Cardiac septum (tissue), 1 donor: Measurements from ENCODE around the gene GPR3. TPM values are rescaled to one million over a fixed set of nuclear protein-coding genes. Genes with fewer than 3 reads are reported as not detected.
A peak's percentile ranks its signal among the peaks of the same experiment; 100 is the strongest.
"Not testable (repeated sequence)": the region's sequence is repeated elsewhere in the genome, so short reads cannot be mapped to it uniquely, and the experiment has no call there.

Experiments
- DNase-seq: peaks from one replicate; pipeline ENCODE4 v3.0.0-alpha.2; 2020; ENCODE audit warnings: low spot score
- intact Hi-C: fragments of 100-400 bp; cut with DNase I; formaldehyde crosslinking; loops from one replicate; pipeline ENCODE4 v1.14.0; 2022
- total RNA-seq: library from RNA; stranded (reverse); fragmentation: NEBNext Ultra II Directional; extraction: Animal tissue kit (Norgen Biotek cat#: 25700); gene quantifications from one replicate; pipeline ENCODE4 v1.2.1, GENCODE V29; 2021
- donor health status: DM: no; HTN: no; CAD: no.

Gene GPR3
- total RNA-seq, 1 donor from 2014 or later = 2.3 TPM

DNA sequence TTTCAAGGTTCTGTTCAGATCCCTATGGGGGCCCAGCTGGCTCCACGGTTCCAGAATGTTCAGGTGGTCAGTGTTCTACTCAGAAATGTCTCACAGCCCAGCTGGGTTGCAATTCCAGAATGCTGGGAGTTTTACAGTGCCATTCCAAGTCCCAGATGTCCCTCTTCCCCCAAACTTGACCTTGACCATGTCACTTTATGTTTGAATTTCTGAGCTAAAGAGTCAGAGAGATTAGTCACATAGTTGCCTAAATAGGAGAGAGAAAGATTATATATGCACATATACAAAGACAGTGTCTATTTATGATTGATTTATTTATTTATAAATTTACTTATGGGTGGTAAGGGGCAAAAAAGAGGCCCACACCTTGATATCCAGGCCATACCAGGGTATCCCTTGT lies 2.5 kb downstream of the GPR3 start:
- DNase-seq = no peak
- intact Hi-C loops = loop anchor here (2.0 to 5.0 kb wide), 4 partner anchors 38 to 293 kb away; no protein-coding TSS in a partner anchor

DNA sequence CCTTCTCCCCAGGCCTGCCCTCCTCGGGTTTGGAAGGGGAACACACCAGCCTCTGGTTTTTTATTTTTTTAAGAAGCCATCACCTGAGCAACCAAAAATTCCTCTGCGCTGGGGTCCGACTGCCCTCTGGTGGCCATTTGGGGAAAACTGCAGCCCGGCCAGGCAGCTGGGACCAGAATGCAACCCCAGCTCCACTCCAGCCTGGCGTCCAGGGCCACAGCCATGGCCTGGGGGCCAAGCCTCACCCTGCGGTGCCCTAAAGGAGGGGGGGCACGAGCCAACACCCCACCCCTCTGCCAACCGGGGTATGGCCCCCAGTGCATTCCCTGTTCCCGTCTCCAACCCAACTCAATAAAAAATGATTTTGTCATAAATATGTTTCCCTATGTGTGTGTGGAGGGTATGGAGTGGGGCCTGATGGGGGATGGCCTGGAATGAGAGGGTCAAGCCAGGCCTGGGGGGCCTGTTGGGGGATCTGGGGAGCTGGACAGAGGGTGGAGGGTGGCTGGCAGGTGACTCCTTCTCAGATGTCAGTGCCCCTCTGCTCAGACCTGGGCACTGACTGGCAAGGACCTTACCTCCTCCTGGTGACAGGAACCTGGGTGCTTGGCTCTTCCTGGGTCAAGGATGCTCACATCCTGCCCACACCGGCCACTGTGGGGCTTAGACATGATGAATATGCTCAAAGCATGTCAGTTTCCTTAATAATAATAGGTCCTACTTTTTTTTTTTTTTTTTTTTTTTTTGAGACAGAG lies 3.2 kb downstream of the GPR3 start:
- DNase-seq = peak; percentile 91
- intact Hi-C loops = loop anchor here (2.0 to 5.0 kb wide), 2 partner anchors 95 to 293 kb away; no protein-coding TSS in a partner anchor

DNA sequence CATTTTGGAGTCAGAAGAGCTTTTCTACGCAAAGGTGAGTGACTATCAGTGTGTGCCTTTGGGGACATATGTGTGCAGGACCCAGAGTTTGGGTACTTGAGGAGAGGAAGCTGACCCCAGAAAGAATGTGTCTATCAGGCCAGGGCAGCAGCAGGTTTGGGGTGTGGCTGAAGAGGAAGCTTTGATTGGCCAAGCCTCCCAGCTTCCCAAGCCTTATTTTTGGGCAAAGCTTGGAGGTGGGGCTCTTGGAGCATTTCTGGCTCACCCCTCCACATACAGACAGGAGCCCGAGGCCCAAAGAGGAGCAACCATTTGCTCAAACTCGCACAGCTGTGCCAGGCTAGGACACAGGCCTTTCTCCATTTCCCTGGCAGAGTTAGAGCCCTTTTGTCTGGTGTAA lies 4.7 kb downstream of the GPR3 start:
- intact Hi-C loops = loop anchor here (5.0 kb wide), 1 partner anchor 295 kb away; no protein-coding TSS in a partner anchor
- no peak for DNase-seq

DNA sequence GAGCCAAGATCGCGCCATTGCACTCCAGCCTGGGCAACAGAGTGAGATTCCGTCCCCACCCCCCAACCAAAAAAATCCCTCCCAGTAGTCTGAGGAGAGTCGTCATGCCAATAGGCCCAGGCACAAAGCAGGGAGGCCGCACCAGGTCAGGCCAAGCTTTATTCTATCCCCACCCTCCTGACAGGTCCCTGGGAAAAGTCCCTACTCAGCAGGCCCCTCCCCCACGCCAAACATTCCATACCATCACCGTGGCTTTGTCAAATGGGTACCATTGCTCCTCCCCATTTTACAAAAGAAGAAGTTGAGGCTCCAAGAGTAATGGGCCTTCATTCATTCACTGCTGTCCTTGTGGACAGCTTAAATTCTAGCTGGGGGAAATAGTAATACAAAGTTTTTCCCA lies 5.3 kb downstream of the GPR3 start:
- intact Hi-C loops = loop anchor here (5.0 kb wide), 1 partner anchor 295 kb away; no protein-coding TSS in a partner anchor
- DNase-seq = no peak

DNA sequence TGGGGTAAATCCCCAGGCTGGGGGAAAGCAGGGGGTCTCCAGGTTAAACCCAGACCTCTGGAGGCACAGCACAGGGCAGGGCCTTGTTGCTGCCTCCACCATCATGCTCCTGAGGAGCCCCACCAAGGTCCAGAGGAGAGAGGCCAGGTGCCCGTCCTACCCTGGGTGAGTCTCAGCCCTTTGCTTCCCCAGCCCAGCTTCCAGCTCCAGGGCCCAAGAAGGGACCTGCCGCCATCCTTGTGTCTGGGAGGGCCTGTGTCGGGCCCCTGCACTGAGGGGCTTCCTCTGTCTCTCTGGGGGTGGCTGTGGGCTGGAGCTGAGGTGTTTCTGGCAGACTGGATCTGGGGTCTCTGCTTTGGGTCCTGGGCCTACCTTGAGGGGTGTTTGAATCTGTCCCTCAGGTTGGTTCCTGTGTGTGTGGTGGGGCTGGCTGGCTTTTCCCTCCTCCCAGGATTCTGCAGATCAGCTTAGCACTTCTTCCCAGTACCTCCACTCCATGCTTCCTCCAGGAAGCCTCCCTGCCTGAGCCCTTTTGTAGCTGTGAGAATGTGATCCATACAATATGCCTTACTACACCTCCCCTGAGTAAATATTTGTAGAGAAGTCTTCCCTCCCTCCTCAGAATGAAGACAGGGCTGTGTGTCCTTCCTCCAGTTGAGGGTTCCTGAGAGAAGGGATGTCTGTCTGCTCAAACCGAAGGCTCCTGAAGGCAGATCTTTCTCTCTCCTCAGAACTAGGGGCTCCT lies 6.2 kb downstream of the GPR3 start:
- DNase-seq = no peak
- intact Hi-C loops = loop anchor here (5.0 kb wide), 1 partner anchor 296 kb away; no protein-coding TSS in a partner anchor

DNA sequence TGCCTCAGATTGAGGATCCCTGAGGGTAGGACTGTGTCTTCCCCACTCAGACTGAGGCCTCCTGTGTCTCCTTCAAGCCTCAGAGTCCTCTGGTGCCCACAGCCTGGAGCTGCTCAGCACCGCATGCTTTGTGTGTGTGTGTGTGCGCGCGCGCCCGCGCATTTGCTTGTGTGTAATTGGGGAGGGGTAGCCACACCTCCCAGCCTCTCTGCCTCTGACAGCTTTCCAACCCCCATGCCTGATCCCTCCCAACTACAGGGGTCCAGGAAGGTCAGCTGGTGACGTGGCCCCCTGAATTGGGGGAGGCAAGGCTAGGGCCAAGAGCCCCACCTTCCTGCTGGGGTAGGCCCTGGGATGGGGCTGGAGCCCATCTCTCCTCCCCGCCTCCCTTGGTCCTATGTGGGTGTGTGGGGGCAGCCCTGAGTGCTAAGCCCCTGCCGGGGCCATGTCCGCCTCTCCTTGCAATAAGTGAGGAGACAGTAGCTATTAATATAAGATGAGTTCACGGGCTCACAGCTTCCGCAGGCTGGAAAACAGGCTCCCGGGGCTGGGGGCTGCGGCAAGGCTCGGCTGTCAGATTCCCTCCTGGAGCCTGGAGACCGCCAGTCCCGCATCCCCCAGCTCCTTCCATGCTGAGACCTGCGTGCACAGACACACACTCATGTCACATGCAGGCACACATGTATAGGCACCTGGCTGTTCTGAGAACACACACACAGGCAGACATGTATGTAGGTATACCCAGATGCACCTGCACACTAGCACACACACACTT lies 7.0 kb downstream of the GPR3 start:
- no peak for DNase-seq
- intact Hi-C loops = loop anchor here (5.0 kb wide), 1 partner anchor 297 kb away; no protein-coding TSS in a partner anchor

DNA sequence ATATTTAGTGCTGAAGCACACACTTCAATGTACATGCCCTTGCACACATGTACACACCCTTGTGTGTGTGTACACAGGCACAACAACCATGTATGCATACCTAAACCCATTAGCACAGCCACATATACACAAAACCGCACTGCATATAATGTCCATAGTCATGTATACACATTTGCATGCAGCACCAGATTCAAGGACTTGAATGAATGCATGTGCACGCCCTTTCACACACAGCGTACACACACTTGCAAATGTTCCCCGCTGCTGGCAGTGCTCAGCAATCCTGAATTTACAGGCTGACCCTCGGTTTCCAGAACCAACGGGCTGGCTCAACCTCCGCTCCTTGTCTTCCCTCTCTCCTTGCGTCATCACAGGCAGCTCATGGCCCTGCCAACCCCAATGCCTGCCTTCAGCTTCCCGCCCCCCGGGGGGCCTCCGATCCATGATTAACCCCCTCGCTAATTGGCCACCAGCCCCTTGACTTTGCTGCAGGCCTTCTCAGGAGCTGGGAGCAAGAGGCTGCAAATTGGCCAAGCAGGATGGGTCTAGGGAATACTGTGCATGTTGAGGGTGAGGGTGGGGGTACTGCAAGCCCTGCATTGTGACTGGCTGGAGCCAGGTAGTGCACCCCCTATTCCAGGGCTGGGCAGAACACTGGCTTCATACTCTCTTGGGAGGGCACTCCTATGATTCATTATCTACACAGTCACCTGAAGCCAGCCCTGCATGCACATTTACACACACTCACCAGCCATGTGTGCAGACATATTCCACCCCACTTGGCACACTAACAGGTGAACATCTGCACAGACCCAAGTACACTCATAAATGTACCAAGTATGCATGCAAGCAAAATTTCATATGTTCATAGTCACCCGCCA lies 7.9 kb downstream of the GPR3 start:
- no peak for DNase-seq
- intact Hi-C loops = no loop called here

DNA sequence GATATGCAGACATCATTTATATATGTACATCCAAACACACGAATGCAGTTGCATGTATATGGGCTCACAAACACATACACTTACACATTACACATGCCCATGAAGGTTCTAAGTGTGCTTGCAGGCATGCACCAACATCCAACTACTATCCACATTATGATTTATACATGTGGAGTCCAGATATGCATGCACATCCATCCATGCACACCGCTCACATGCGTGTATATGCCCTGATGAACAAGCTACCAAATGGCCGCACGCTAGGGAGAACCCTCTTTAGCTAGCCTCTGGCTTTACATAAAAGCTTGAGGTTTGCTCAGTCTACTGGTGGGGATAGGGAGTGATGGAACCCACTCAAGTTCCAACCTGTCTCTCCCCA lies 8.5 kb downstream of the GPR3 start:
- intact Hi-C loops = no loop called here

DNA sequence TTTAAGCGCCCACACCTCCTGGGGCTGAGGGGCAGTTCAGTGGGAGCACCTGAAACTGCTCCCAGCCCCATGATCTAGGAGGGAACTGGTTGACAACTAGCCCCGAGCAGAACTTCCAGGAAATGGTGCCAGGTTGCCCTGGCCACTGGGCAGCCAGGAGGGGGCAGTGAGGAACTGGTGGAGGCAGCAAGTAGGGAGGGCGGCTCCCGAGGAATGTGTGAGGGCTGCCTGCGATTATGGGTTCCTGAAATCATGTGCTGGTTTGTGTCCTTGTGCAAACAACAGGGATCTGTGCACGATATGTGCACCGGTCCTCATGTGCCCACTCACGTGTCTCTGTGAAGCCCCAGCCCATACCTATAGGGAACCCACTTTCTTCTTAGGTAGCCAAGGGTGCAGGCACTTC lies 9.9 kb downstream of the GPR3 start:
- intact Hi-C loops = no loop called here
- peak; percentile 87 for DNase-seq

More for the DNA sequence above, 8.5 kb downstream of the GPR3 start:
- no peak for DNase-seq

DNA sequence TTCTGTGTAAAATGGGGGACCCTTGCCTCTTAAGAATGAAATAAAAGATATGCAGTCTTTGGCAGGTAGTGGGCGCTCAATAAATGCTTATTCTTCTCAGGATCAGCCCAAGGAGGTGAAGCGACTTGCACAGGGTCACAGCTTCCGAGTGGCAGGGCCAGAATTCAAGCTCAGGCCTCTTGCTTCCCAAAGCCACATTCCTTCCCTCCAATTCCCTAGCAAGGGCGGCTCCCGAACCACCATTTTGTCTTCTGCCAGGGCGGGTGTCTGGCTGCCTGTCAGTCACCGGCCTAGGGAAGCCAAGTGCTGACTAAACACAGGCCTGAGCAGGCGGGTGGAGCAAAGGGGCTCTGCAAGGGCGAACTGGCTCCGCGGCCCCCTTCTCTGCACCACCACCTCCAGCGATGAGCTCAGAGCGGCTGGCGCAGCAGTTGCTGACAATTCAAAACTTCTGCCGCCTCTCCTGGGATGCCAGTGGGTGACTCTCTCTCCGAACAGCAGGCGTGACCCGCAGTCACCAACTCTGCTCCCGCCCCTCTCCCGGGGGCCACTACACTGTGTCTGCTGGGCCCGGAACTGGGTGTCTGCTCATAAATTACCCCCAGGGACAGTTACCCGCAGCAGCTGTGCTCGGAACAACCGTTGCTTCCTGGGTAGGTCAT lies 10.8 kb downstream of the GPR3 start:
- intact Hi-C loops = no loop called here
- peak; percentile 83 for DNase-seq

DNA sequence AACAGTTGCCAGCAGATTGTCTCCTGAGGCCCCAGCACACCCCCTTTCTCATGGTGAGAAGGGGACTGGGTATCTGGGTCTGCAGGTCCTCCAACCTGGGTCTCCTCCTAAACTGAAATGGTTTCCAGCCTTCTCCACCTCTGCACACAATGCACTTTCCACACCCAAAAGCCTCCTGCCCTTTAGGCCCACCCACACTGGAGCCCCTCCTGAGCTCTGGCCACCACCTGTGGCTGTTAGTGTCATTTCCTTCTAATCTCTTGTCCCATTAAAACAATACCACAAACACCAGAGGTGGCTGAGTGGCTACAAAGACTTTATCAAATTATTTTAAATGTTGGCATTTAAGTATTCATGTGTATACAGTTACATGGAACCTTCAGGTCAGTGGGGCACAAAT lies 11.5 kb downstream of the GPR3 start:
- intact Hi-C loops = loop anchor here (2.0 kb wide), 1 partner anchor 151 kb away; no protein-coding TSS in a partner anchor
- DNase-seq = no peak

DNA sequence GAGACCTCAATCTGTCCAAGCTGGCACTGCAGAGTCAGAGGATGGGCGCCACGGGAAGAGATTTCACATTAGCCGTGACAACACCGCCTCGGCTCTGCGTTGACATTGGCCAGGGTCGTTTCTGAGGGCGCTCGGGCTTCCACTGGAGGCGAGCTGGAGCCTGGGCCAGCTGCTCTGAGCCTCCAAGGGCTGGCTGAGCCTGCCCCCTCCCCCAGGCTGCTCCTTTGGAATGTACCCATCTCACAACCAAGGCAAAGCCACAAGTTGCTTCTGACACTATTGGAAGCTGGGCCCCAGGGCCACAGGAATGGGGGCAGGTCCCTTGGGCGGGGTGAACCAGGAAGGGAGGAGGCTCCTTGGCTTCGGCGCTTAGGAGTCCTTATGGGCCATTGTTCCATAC lies 12.7 kb downstream of the GPR3 start:
- DNase-seq = no peak

DNA sequence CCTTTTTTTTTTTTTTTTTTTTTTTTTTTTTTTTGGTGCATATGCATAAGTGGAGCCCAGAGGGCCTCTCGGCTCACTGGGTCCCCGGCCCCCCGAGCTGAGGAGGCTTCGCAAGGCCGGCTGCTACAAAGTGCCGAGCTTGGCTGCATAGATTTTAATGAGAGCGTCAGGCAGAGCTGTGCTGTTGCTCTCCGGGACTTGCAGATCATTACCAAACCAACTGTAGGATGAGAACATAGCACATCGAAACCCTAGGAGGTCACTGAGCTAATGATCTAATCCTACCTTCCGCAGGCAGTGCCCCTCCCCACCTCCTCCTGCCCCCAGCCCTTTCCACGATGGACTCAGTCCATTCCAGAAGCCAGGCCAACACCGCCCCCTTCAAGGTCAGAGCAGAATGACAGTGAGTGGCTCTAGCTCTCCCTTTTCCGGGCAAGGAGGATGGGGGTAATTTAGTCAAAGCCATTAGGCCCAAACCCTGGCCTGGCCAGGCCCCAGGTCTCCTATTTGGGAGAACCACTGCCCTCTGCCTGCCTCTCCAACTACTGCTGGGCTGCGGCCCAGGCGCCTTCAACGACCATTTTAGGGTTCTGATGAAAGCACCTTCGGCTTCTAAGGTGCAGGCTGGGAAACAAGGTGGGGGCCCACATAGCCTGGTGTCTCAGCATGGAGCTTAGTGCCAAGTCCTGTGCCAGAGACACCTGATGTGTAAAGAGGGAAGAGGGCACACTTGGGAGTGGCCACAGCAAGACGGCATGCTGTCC lies 13.4 kb downstream of the GPR3 start:
- intact Hi-C loops = loop anchor here (2.0 kb wide), 1 partner anchor 149 kb away; no protein-coding TSS in a partner anchor
- DNase-seq = not testable (repeated sequence)

More for the DNA sequence above, 12.7 kb downstream of the GPR3 start:
- intact Hi-C loops = loop anchor here (2.0 kb wide), 1 partner anchor 150 kb away; no protein-coding TSS in a partner anchor

DNA sequence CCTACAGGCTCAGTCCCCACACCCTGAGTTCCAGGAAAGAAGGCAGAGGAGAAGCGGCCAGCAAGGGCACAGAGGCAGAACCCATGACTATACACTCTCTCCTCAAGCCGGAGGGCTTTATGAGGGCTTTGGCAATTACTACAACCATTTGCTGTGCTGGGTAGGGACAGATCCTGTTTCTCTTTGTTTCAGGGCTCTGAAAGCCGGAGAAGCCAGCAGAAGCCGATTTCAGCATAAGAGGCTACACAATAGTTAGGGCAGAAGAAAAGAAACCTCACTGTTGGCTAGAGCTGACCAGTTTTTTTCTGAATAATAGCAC lies 13.9 kb downstream of the GPR3 start:
- intact Hi-C loops = no loop called here
- DNase-seq = no peak

DNA sequence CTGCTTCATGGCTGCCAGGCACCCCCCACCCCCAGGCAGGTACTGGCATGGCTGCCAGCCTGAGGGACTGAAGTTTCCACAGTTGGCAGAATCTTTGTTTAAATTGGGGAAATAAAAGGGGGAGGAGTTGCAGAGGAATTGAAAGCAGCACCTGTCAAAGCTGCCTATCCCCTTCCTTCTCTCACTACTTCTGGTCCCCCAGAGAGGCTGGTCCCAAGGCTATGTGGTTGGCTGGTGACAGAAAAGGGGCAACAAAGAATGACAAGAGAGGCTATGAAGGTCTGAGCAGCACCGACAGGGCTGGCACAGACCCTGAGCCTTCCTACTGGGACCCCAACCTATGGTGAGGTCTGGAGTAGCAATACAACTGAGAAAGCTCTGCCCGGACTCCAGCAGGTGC lies 14.4 kb downstream of the GPR3 start:
- DNase-seq, intact Hi-C loops: not testable (repeated sequence)

DNA sequence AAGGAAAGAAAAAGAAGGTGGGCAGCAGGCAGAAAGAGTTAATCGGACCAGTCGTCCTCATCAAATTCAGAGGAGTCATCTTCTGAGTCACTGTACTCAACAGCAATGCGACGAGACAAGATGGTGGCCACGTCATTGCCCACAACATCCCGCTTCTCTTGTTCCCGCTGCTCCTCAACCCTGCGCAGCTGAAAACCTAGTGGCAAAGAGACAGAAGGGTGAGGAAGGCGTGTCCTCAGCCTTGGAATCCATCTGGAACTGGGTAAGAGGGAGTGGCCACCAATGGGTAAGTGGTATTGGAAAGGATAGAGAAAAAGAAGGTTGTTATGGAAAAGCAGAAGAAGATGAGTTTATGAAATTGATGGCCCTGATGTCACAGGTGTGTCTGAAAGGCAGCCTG lies 15.7 kb downstream of the GPR3 start:
- DNase-seq = no peak
- intact Hi-C loops = no loop called here

DNA sequence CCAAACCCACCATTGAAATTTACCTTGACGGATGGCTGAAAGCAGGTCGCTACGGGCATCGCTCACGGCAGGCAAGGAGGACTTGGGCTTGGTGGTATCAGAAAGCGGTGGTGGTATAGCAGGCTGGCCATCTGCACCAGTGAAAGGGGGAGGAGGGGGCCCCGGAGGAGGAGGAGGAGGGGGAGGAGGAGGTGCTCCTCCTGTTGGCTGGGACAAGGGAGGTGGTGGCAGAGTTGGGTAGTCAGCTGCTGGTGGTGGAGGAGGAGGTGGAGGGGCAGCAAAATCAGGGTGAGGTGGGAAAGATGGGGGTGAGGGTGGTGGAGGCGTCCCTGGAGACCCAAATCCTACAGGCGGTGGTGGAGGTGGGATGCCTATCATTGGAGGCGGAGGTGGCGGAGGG lies 17.2 kb downstream of the GPR3 start:
- DNase-seq = no peak
- intact Hi-C loops = no loop called here

DNA sequence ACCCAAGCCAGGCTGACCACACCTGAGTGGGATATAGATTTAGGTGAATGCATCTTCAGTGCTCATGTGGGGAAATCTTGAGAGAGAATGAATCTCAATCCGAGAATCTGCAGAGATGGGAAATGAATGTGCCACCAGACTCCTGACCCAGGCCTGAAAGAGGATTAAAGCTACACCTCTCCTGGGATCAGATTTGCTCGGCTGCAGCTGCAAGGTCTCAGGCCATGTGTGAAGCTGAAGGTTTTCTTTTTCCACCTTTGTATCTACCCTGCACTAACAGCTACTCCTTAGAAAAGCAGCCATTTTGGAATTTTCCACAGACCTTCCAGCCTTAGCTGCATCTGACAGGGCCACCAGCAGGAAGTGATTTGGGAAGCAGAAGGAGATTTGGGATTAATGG lies 18.3 kb downstream of the GPR3 start:
- intact Hi-C loops = no loop called here
- DNase-seq = no peak
